NCI-H1105 (cell line): ENCODE measurements around the gene WLS.
"Not testable (repeated sequence)": the region's sequence is repeated elsewhere in the genome, so short reads cannot be mapped to it uniquely, and the experiment has no call there.

Source experiments
- DNase-seq: peaks from one replicate; lab custom pipeline; 2025; lab: John Stamatoyannopoulos, UW

WLS gene

DNA sequence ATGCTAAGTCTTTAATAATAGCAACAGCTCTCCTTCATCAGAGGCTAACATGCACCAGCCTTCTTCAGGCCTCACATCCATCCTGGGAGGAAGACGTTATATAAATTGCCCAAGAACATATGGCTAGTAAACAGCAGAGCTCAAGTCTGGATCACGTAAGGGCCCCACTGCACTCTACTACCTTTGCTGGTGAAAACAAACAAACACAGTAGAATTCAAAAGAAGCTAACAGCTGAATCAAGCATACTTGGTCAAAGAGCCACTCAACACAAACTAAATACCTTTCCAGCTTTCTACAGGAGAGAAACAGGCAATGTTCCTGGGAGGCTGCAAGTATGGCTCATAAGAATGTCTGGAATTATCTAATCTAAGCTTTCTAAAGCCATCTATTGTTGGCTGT is 66.0 kb downstream of the WLS start:
- DNase-seq = no peak

DNA sequence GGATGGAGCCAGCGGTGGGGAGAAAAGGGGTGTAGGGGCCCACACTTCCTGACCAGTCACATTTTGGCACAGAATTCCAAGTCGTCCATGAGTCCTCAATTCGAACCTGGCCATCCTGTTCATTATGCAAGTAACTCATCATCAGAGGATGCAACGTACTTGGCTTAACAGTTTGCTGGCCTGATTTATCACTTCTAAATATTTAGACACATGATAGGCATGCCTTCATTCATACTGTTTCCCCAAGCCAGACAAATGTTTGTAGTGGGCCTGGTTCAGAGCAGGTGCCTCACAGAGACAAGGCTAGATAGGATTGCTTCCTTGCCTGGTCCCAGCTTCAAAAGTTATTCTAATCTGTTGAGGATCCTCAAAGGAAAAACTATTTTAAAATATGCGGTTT is 66.7 kb downstream of the WLS start:
- no peak for DNase-seq

DNA sequence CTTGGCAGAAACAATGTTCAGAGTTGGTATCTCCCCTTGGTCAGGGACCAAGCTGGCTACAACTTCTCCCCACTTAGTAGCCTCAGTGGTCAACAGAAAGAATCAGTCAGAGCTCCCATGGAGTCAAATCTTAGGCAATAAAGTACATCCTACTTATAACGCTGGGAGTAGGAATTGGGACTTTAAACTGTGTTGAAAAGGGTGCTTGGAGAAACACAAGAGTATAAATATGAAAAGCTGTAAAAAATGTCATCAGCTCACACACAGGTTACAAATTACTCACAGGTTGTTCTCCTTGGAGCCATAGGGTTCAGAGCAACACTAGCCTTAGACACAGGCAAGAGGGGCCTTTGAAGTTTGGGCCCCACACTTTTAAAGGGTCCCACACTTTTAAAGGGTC is 67.4 kb downstream of the WLS start:
- DNase-seq = no peak

DNA sequence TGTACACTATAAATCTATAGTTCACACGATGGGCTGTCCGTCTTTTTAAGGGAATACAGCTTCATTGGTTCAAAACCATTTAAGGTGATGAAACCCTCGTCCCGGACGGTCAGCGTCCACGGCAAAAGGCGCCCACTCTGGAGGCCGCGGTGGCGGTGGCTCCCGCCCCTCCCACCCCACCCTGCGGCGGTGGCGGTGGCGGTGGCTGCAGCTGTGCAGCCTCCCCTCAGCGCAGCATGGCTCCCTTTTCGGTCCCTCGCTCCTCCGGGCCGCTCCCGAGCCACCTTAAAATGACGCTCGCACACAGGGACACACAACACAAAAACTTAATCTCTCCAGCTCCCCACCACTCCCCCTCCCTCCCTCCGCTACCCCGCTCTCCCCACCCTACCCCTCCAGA is 69.1 kb downstream of the WLS start:
- no peak for DNase-seq

DNA sequence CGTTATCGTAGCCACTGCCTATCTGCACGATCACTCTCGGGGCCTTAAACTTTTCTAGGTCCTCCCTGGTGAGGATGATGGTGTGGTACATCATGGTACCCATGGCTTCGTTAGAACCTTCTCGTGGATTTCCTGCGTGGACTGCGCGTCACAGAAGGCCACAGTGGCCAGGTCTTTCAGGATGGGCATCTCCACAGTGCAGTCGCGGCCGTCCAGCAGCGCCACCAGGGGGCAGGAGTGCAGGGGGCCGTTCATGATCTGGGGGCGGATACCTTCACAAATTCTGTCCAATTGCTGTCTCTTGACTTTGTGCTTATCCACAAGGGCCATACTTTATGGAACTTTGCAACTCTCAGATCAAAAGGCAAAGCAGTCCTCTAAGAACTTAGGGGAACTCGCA is 69.6 kb downstream of the WLS start:
- no peak for DNase-seq

DNA sequence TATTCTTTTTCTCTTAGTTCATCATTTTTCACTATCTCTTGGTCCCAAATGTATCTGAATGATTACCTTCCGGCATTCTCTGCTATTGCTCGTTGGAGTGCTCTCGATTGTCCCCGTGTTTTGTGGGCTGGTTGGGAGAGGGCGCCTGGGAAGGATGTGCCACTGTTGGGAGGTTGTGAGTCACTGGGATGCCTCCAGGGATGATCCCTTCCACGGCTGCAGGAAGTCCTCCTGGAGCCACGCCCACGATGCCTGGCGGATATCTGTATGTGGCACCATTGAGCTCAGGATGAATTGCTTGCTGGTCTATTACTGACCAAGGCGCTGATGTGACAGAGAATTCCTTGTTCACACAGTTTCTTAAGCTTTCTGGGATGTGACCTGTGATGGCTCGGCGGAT is 70.7 kb downstream of the WLS start:
- DNase-seq = not testable (repeated sequence)

DNA sequence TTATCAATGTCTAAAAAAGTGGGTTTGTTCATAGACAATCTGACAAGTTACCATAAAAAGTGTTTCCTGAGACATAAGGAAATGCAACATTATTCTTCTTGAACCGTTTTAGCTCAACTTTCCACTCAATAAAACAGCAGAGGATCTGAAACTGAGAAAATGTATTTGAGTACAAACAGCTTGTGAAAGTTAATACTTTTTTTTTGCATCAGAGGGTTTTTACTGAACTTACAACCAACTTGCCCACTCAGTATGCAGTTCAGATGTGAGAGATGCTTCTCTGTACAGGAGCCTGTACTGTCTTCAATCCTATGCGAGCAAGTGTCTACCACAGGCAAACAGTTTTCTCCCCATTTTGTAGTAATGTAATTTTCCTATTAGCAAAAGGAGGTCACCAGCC is 71.4 kb downstream of the WLS start:
- DNase-seq = not testable (repeated sequence)

DNA sequence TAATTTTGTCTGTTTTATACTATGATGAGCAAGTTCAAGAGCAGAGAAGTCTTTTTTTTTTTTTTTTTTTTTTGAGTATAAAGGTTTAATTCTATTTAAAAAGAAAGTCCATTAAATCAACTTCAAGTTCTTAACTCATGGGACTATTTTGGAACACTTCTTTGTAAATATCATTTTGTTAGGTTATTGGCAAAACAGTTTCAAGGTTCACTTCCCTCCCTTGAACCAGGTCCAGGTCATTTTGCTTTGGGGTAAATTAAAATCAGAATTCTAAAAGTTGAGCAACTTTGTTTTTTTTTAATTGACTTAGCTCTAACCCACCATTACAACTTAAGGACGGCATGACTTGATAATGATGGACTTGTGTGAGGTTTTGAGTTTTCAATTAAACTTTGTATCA is 72.3 kb downstream of the WLS start:
- no peak for DNase-seq

DNA sequence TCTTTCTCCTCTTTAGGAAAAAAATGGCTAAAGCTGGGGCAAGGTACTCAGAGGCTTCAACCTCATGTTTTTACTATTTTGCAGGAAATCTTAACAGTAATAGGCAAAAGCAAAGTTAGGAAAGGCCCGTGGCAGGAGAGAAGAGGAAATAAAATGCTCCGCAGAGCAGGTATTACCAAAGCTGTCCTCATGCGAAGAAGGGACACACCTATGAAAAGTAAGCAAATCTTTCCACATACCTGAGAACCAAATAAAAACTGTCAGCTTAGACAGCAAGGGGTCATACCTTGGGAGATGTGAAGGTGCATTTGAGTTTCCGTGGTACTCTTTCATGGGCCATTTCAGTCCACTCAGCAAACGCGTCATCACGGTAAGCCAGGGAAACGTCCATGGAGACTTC is 73.5 kb downstream of the WLS start:
- no peak for DNase-seq

DNA sequence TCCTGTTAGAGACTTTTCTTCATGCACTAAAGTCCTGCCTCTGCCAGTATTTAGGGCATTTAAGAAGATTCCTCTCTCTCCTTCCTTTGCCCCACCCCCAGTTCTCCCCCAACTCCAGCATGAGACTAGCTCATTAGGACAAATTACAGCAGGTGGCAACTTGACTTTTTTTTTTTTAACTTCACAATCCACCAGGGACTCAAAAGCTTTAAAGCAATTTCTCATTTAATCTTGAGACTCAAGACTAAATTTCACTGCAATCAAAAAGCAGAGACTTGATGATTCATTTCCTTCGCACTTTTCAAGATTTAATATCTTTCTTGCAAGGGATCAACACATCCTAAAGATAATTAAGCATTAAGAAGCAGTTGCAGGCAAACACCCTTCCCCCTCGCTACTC is 74.9 kb downstream of the WLS start:
- no peak for DNase-seq

DNA sequence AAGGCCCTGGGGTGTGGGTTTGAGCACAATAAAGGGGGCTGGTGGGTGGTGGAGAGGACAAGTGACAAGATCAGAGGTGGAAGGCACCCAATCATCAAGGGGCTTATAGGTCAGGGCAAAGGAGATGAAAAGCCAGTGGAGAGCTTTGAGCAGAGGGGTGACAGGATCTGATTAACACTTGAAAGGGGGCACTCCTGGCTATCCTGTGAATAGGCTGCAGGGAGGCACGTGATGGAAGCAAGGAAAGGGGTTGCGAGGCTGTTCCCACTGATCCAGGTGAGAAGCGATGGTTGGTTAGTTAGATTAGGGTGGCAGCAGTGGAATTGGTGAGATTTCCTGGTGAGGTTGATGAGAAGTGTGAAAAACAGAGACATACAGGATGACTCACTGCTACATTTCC is 80.6 kb downstream of the WLS start:
- no peak for DNase-seq

DNA sequence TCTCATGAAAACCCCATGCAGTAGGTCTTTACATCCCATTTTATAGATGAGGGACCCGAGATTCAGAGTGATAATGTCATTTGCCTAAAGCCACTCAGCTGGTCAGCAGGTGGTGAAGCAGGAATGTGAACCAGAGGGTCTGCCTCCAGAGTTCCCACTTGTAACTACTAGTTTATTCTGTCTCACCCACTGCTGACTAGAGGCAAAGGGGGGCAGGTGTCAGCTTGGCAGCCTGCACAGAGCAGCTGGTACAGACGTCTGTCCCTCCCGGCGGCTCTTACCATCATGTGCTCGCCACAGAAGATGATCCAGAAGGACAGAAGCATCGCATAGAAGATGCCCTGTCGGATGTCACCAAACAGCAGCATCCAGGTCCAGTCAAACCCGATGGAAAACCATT is 82.4 kb downstream of the WLS start:
- DNase-seq = no peak

DNA sequence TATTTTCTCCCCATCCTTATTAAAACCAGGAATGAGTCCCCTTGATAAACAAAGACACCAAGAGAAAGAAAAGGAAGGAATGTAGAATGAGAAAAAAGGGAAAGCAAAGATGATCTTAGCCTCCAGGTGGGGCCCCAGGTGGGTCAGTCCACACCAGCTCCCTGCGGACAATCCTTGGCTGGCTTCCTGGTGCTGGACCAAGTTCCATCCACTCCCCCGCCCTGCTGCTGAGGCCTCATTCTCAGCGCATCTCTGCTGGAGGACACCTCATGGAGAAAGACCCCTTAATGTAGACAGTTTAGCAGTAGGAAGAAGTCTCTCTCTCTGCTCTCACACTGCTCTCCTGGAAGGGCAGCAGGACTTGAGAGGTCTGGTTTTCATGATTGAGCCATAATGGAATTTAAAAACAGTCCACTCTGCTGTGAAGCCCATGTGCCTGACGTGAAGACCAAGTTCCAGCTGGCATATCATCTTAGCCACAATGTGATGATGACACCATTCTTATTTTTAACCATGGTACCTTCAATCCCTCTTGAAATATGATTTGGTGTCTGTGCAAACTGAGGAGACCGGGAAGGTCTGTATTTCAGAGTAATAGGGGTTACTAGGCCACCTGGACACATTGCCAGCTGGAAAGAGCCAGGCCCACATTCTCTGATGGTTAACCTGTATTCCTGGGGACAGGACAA is 83.1 kb downstream of the WLS start:
- no peak for DNase-seq

DNA sequence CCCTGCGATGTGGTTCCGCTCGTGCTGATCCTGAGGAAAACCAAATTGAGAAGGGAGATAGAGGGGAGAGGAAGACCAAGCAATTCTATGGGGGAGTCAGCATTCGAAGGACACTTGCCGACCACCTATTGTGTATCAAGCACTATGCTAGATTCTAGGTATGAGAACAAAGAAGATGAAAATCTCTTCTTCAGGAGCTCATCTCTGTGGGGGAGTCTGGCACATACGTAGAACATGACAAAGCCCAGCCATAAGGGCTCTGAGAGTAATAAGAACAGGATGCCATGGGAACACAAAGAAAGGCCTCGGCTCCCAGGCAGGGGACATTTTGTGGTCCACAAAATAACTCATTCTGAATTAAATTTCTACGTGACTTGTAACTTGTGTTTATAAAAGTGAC is 83.7 kb downstream of the WLS start:
- no peak for DNase-seq

DNA sequence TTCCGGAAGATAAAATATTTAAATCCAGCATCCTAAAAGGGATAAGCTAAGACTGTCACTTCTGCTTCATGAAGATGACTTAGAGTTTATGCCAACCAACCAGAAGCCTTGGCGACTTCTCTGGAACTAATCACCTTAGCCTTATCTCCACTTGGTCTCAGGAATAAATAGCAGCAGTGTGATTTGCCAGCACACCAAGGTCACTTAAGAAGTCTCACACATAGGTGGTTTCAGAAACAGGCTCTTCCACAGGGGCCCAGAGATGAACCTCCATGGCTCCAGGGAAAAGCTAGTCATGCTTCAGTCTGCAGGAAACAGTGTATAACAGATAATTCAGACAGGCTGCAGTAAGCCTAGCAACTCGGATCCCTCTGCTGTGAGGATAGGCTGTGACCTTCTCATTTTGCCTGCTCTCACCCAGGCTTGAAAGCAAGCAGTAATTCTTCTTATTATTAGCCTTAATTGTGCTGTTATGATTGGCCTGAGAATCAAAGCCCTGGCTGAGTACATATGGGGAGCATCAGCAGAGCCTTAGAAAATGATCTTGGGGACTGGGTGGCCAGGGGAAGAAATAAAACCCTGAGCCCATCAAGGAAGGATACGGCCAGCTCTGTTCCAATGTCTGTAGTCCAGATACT is 84.7 kb downstream of the WLS start:
- DNase-seq = no peak

DNA sequence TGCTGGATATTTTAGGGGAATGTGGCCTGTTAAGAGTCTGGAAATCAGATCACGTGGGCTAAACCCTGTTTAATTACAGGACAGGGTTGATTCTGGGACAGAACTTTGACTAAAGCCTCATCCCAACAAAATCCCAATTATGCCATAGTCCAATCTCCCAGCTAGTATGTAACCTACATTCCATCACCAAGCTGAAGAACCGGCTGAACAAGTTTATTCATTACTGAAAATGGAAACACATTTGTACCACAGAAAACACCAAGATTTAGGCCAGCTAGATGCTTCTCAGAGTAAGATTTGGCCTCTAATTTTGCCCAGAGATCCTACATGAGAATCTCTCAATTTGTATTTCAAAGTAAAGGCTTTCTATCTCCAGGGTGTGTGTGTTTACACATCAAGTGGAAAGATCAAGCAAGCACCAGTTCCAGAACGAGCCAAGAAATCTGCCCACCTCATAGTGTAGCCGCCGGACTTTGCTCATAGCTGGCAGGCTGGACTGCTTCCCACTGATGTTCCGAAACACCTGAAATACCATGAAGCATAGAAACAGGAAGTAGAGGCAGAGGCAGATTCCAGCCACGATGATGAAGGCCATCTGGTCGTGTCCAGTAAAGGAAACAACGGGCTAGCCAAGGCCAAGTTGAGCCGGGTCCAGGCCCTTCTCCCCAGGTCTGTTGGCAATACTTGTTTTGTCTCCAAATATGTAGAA is 86.8 kb downstream of the WLS start:
- DNase-seq = no peak

DNA sequence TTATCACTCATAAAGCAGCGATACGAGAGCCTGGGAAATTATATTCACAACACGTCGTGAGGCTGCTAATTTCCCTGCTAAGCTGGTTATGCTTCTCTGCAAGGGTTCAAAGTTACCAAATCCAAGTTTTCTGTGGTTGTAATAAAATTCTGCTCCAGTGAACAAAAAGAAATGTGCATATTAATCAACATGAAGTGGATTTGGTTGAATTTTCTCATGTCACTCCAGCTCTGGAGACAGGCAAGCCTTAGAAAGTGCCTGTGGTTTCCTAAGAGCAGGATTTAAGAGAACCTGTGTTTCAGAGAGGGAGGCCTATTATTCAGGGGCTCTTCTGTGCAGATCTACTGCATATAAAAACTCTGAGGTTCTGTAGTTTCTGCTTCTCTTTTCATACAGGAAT is 87.5 kb downstream of the WLS start:
- DNase-seq = no peak

DNA sequence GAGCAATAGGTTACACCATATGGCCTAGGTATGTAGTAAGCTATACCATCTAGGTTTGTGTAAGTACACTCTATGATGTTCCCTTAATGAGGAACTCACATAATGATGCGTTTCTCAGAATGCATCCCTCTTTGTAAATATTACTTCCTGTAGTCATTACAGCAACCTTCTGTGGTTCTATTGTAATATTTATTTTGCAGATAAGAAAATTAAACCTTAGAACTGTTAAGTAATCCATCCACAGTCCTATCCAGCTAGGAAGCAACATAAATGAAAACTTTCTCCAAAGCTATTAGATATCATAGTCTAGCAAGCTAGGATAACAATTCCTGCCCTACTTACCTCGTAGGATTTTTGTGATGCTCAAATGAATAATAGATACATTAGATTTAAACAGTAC is 88.7 kb downstream of the WLS start:
- no peak for DNase-seq

DNA sequence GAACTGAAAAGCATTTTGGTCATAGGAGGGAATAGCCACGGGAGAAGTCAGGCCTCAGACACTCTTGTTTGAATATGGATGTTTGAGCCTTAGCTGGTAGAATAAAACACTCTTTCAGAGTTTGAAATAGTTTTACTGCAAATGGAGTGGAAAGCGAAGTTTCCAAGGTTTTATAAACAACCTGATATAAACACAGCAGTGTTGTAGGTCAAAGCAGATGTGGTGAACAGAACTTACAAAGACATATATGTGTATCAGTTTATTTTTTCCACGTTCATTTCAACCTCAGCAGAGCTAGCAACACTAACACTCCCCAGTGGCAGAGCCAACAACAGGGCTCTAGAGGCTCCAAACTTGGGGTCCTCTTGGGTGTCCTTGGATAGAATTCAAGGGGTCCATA is 89.9 kb downstream of the WLS start:
- DNase-seq = no peak

DNA sequence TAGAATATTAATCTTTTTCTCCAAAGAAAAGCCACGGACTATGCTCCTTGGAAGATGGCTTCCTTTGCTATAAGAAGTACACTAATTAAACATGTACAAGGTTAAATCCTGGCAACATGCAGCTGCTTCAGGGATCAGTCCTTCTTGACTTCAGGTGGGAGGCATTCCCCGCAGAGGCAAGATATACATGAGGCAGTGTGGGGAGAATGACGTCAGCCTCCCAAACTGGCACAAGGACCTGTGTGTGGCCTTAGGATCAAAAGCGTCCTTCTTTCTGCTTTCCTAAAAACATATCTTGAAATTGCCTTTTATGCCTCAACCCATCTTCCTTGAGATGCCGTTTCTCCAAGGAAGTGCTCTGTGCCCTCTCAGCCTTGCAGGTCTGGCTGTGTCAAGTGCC is 90.3 kb downstream of the WLS start:
- DNase-seq = no peak

DNA sequence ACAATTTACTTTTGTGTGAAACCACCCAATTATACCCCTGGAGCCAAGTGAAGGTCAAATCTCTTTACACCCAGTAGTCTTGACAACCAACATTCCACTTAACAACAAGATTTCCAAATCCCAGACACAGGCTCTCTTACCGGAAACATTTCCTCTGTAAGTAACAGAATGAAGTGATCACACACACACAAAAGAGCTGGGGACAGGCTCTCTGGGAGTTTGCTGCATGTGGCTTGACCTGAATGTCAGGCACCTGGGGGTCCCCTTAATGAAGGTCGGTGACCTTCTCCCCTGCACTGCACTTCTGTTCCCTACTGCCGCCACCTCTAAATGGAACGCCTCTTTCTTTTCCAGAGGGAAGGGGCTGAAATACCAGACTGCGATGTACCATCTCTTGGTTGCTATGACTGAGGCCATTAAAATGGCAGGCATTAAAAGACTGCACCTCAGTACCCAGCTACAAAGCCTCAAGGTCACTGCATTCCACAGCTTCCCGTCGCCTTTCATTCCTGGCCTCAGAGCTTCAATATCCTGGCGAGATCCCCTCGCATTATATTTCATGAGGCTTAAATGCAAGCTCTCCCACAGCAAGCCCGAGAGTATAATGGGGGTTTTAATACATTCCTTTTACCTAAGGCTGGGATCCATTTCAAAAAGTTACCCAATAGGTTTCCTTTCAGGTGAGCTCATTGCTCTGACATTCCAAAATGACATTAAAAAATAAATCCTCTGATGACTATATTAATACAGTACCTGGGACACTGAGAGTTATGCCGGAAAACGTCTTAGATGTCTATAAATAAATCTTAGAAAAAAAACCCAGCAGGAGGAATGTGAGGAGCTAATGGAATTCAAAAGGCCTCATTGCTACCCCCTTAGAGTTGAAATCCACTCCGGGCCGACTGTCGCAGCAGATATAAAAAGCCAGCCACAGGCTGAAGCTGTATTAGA is 91.0 kb downstream of the WLS start:
- no peak for DNase-seq

DNA sequence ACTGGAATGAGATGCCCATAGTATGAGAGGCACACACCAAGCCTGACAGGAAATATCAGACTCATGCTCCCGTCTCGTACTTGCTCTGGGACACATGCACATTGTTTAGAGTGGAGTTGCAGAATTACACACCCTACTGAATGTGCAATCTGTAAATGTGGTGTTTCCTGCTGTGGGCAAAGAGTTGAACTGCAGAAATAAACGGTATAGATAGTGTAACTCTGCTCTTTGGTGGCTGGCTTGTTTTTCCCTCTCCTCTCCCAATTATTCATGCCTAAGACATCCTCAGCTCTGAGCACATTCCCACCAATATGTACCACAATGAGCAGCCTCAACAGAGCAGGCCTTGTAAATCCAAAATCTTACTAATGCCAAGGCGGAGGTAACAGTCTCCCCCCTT is 91.8 kb downstream of the WLS start:
- DNase-seq = no peak

DNA sequence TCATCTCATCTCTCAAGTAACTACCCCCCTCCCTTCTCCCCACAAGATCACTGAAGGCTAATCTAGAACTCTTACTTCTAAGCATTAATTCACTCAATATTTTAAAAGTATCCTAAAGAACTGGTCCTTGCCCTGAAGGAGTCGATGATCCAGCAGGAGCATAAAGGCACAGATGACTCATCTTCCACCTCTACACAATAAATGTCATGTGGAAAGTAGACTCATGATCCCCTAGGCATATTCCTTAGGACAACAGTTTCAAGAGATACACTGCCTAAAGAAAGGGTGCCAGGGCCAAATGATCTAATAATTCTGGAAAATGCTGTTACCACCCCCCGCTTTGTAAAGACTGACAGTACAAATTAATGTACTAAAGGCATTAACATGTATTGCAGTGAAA is 96.1 kb downstream of the WLS start:
- DNase-seq = no peak
